Adrenal gland (tissue), 5 donors: Measurements from ENCODE around the gene CAMKMT.

Source experiments
- CTCF ChIP-seq, 6 experiments: fragments of 450-650 bp in 4 of 6; fragments of 200-600 bp in 2 of 6; sonication (generic) in 1 of 6; IDR thresholded peaks; 1 replicate in 5 of 6; 2 replicates in 1 of 6; pipeline versions ENCODE4 v1.5.1 to v1.8.0; 2016 to 2021; ENCODE audit warnings: antibody characterized with exemption in 6 of 6, mild to moderate bottlenecking in 2 of 6, moderate library complexity in 1 of 6
- POLR2A ChIP-seq, 2 donors: fragments of 450-650 bp; IDR thresholded peaks; one replicate each; pipeline ENCODE4 v1.6.1; 2017; ENCODE audit warnings: antibody characterized with exemption in 2 of 2, mild to moderate bottlenecking in 2 of 2, moderate library complexity in 1 of 2
- donor health status: DM: no; HTN: no; CAD: no.

GRCh38 chr2:44424211-44424610 lies 62.5 kb downstream of the CAMKMT start:
- TF ChIP-seq CTCF (IDR thresholded peaks at IDR 0.05) (no peak), POLR2A (IDR thresholded peaks at IDR 0.05) (no peak)
